T-helper 1 cell treated with Interleukin-12 subunit alpha and Interleukin-12 subunit beta and Interleukin-4 antibody, amounts not matched to agents 30 ng/mL and 1 ng/mL, for 36 hours (primary cell): Measurements from ENCODE around the gene ALDH7A1. TPM values are rescaled to one million over a fixed set of nuclear protein-coding genes. Genes with fewer than 3 reads are reported as not detected.
"Not testable (repeated sequence)": the region's sequence is repeated elsewhere in the genome, so short reads cannot be mapped to it uniquely, and the experiment has no call there.

Source experiments
- intact Hi-C: fragments of 100-400 bp; cut with micrococcal nuclease; formaldehyde crosslinking; loops from one replicate; pipeline ENCODE4 v1.15.1; 2024
- total RNA-seq: library from RNA; stranded (reverse); gene quantifications from 2 replicates; pipeline ENCODE4 v1.2.3, GENCODE V29; 2022

ALDH7A1 gene
- total RNA-seq: 0.32 and 0.66 TPM in 2 replicates

GRCh38 chr5:126594748-126595485 lies at the start of gene ALDH7A1:
Gene ALDH7A1 (minus strand): TSS chr5:126595219. CDS start chr5:126595198, 21 bp downstream.
- intact Hi-C loops: no loop called here

- intact Hi-C loops: no loop called here
Measured at GRCh38 chr5:126641387-126641786, 46.4 kb upstream of the ALDH7A1 start.

GRCh38 chr5:126640866-126641265 lies 45.8 kb upstream of the ALDH7A1 start:
- intact Hi-C loops: no loop called here

- intact Hi-C loops: no loop called here
Measured at GRCh38 chr5:126636956-126637355, 41.9 kb upstream of the ALDH7A1 start.

- intact Hi-C loops: no loop called here
Measured at GRCh38 chr5:126635585-126635984, 40.6 kb upstream of the ALDH7A1 start.

- intact Hi-C loops: no loop called here
Measured at GRCh38 chr5:126633552-126633951, 38.5 kb upstream of the ALDH7A1 start.

GRCh38 chr5:126631920-126632319 lies 36.9 kb upstream of the ALDH7A1 start:
- intact Hi-C loops: no loop called here

- intact Hi-C loops: no loop called here
Measured at GRCh38 chr5:126628102-126628501, 33.1 kb upstream of the ALDH7A1 start.

GRCh38 chr5:126624534-126624933 lies 29.5 kb upstream of the ALDH7A1 start:
- intact Hi-C loops: no loop called here

GRCh38 chr5:126619781-126620180 lies 24.8 kb upstream of the ALDH7A1 start:
- intact Hi-C loops: no loop called here

- intact Hi-C loops: not testable (repeated sequence)
Measured at GRCh38 chr5:126617603-126618002, 22.6 kb upstream of the ALDH7A1 start.

GRCh38 chr5:126615286-126615685 lies 20.3 kb upstream of the ALDH7A1 start:
- intact Hi-C loops: no loop called here

- intact Hi-C loops: no loop called here
Measured at GRCh38 chr5:126613941-126614592, 19.0 kb upstream of the ALDH7A1 start.

- intact Hi-C loops: no loop called here
Measured at GRCh38 chr5:126610616-126611015, 15.6 kb upstream of the ALDH7A1 start.

GRCh38 chr5:126610160-126610559 lies 15.1 kb upstream of the ALDH7A1 start:
- intact Hi-C loops: no loop called here

GRCh38 chr5:126605525-126605924 lies 10.5 kb upstream of the ALDH7A1 start:
- intact Hi-C loops: no loop called here

GRCh38 chr5:126603402-126603991 lies 8.5 kb upstream of the ALDH7A1 start:
- intact Hi-C loops: loop anchor here (5.0 kb wide), 1 partner anchor 144 kb away; no protein-coding TSS in a partner anchor

- intact Hi-C loops: loop anchor here (1.0 to 5.0 kb wide), 14 partner anchors 57 to 1482 kb away; partner anchors contain the start of genes GRAMD2B, MARCHF3, PRRC1 and SLC12A2
Measured at GRCh38 chr5:126600631-126601511, 5.9 kb upstream of the ALDH7A1 start, which contains the start of gene PHAX. Gene PHAX (plus strand): TSS chr5:126600947. CDS start chr5:126600963, 16 bp downstream.

GRCh38 chr5:126599971-126600630 lies 5.1 kb upstream of the ALDH7A1 start:
- intact Hi-C loops: loop anchor here (1.0 to 5.0 kb wide), 6 partner anchors 61 to 1483 kb away; partner anchors contain the start of gene SLC12A2

GRCh38 chr5:126599499-126599898 lies 4.5 kb upstream of the ALDH7A1 start:
- intact Hi-C loops: no loop called here
